Mesendoderm (in vitro differentiated cells): ENCODE results near the gene RABGAP1L.

Experiments
- DNase-seq: peaks from one replicate; pipeline ENCODE4 v3.0.0; 2013
- H2AK5ac ChIP-seq: 2 replicates; pipeline ENCODE4 v1.6.1; 2013; ENCODE audit warnings: low read length, inconsistent platforms
- H2BK120ac ChIP-seq: 2 replicates; pipeline ENCODE4 v1.6.1; 2013; ENCODE audit warnings: low read depth, mild to moderate bottlenecking, low read length, moderate library complexity, mixed read lengths
- H2BK15ac ChIP-seq: replicated peaks from 2 replicates; pipeline ENCODE4 v1.6.1; 2013; ENCODE audit warnings: low read depth, mild to moderate bottlenecking, moderate library complexity
- H2BK5ac ChIP-seq: 2 replicates; pipeline ENCODE4 v1.6.1; 2013; ENCODE audit warnings: low read length, inconsistent platforms
- H3K18ac ChIP-seq: 2 replicates; pipeline ENCODE4 v1.6.1; 2013; ENCODE audit warnings: mild to moderate bottlenecking, low read length, mixed read lengths
- H3K23ac ChIP-seq: one replicate; pipeline ENCODE4 v1.6.1; 2013; ENCODE audit warnings: low read length
- H3K27ac ChIP-seq: 2 replicates; pipeline ENCODE4 v1.5.1; 2013; ENCODE audit warnings: low read depth, mild to moderate bottlenecking, inconsistent platforms, low read length, moderate library complexity
- H3K27me3 ChIP-seq: 2 replicates; pipeline ENCODE4 v1.6.1; 2013; ENCODE audit warnings: low read length, control low read depth, mild to moderate bottlenecking, inconsistent platforms; ENCODE audit not compliant: insufficient read depth, poor library complexity
- H3K36me3 ChIP-seq: 2 replicates; pipeline ENCODE4 v1.6.1; 2013; ENCODE audit warnings: low read length, inconsistent platforms; ENCODE audit not compliant: control insufficient read depth, insufficient read depth
- H3K4ac ChIP-seq: one replicate; pipeline ENCODE4 v1.6.1; 2013; ENCODE audit warnings: low read depth, mild to moderate bottlenecking, low read length, moderate library complexity
- H3K4me1 ChIP-seq: 2 replicates; pipeline ENCODE4 v1.6.1; 2013; ENCODE audit warnings: low read depth, low read length, inconsistent platforms; ENCODE audit not compliant: control insufficient read depth
- H3K4me2 ChIP-seq: 2 replicates; pipeline ENCODE4 v1.6.1; 2013; ENCODE audit warnings: low read length
- H3K4me3 ChIP-seq: 2 replicates; pipeline ENCODE4 v1.5.1; 2013; ENCODE audit warnings: mild to moderate bottlenecking, low read length
- H3K56ac ChIP-seq: one replicate; pipeline ENCODE4 v1.6.1; 2013; ENCODE audit warnings: low read length
- H3K79me1 ChIP-seq: 2 replicates; pipeline ENCODE4 v1.6.1; 2013; ENCODE audit warnings: low read length, inconsistent platforms
- H3K79me2 ChIP-seq: 2 replicates; pipeline ENCODE4 v1.6.1; 2013; ENCODE audit warnings: mild to moderate bottlenecking, low read length; ENCODE audit not compliant: control insufficient read depth, insufficient read depth
- H3K9ac ChIP-seq: 2 replicates; pipeline ENCODE4 v1.6.1; 2013; ENCODE audit warnings: low read length, inconsistent platforms
- H4K5ac ChIP-seq: one replicate; pipeline ENCODE4 v1.6.1; 2013; ENCODE audit warnings: low read length
- H4K8ac ChIP-seq: one replicate; pipeline ENCODE4 v1.6.1; 2013; ENCODE audit warnings: low read depth, mild to moderate bottlenecking, control low read depth, low read length, moderate library complexity
- WGBS: extraction: QIAGEN DNeasy Blood & Tissue Kit; methylation state at CpG from one replicate; pipeline ENCODE4 v1.1.7; 2013; ENCODE audit warnings: low lambda C conversion rate, missing lambda C conversion rate; ENCODE audit not compliant: insufficient coverage; ENCODE audit errors: extremely low coverage; 5-methylcytosine and 5-hydroxymethylcytosine counted together

Gene RABGAP1L

GRCh38 chr1:174666248-174666647 lies 506.9 kb downstream of the RABGAP1L start:
- H2AK5ac ChIP-seq = no peak overlapping the region
- H4K5ac ChIP-seq = no peak overlapping the region
- no peak overlapping the region for H3K27ac ChIP-seq
- H3K56ac ChIP-seq = no peak overlapping the region
- H3K18ac ChIP-seq = no peak overlapping the region
- DNase-seq = no peak
- H4K8ac ChIP-seq = no peak overlapping the region
- no peak overlapping the region for H3K4ac ChIP-seq
- H3K4me1 ChIP-seq = no peaks in the 10 kb centered on the region
- WGBS = no CpG with 5 or more reads among the region's 3 CpGs
- no peak overlapping the region for H2BK5ac ChIP-seq
- H3K79me2 ChIP-seq = no peaks in the 10 kb centered on the region
- no peak overlapping the region for H2BK120ac ChIP-seq
- H3K4me2 ChIP-seq = no peak overlapping the region
- H2BK15ac ChIP-seq = no peak overlapping the region
- H3K9ac ChIP-seq = no peak overlapping the region
- no peak overlapping the region for H3K4me3 ChIP-seq
- no peaks in the 10 kb centered on the region for H3K36me3 ChIP-seq
- no peaks in the 10 kb centered on the region for H3K79me1 ChIP-seq
- H3K27me3 ChIP-seq = no peaks in the 10 kb centered on the region
- H3K23ac ChIP-seq = no peak overlapping the region

GRCh38 chr1:174671826-174672225 lies 512.5 kb downstream of the RABGAP1L start:
- Histone ChIP-seq H3K4me3 (no peak overlapping the region), H4K8ac (no peak overlapping the region), H3K27me3 (no peaks in the 10 kb centered on the region), H2BK120ac (no peak overlapping the region), H3K4me2 (no peak overlapping the region), H3K27ac (no peak overlapping the region), H2BK5ac (no peak overlapping the region), H3K56ac (no peak overlapping the region), H2AK5ac (no peak overlapping the region), H3K23ac (no peak overlapping the region), H3K4me1 (no peaks in the 10 kb centered on the region), H4K5ac (no peak overlapping the region), H2BK15ac (no peak overlapping the region), H3K79me1 (no peaks in the 10 kb centered on the region), H3K4ac (no peak overlapping the region), H3K79me2 (no peaks in the 10 kb centered on the region), H3K36me3 (no peaks in the 10 kb centered on the region), H3K9ac (no peak overlapping the region), H3K18ac (no peak overlapping the region)
- no peak for DNase-seq
- WGBS = no CpG with 5 or more reads among the region's 2 CpGs

- Histone ChIP-seq H3K9ac (no peak overlapping the region), H3K36me3 (no peaks in the 10 kb centered on the region), H3K79me1 (no peaks in the 10 kb centered on the region), H3K4ac (no peak overlapping the region), H3K4me2 (no peak overlapping the region), H2BK5ac (no peak overlapping the region), H2AK5ac (no peak overlapping the region), H2BK120ac (no peak overlapping the region), H3K23ac (no peak overlapping the region), H3K79me2 (no peaks in the 10 kb centered on the region), H4K8ac (no peak overlapping the region), H3K18ac (no peak overlapping the region), H3K56ac (no peak overlapping the region), H4K5ac (no peak overlapping the region), H3K27ac (no peak overlapping the region), H2BK15ac (no peak overlapping the region), H3K4me1 (no peaks in the 10 kb centered on the region), H3K27me3 (no peaks in the 10 kb centered on the region), H3K4me3 (no peak overlapping the region)
- WGBS = no CpG with 5 or more reads among the region's 3 CpGs
- no peak for DNase-seq
Measured at GRCh38 chr1:174676856-174677255, 517.5 kb downstream of the RABGAP1L start.

GRCh38 chr1:174678657-174679056 lies 519.3 kb downstream of the RABGAP1L start:
- H3K4me1 ChIP-seq = no peaks in the 10 kb centered on the region
- no peak overlapping the region for H3K56ac ChIP-seq
- H3K9ac ChIP-seq = no peak overlapping the region
- H3K4ac ChIP-seq = no peak overlapping the region
- H3K79me2 ChIP-seq = no peaks in the 10 kb centered on the region
- no peak overlapping the region for H2AK5ac ChIP-seq
- WGBS = no CpG with 5 or more reads among the region's 7 CpGs
- no peaks in the 10 kb centered on the region for H3K36me3 ChIP-seq
- H2BK5ac ChIP-seq = no peak overlapping the region
- H4K5ac ChIP-seq = no peak overlapping the region
- no peak overlapping the region for H3K23ac ChIP-seq
- no peak overlapping the region for H3K27ac ChIP-seq
- H3K4me2 ChIP-seq = no peak overlapping the region
- H4K8ac ChIP-seq = no peak overlapping the region
- H2BK120ac ChIP-seq = no peak overlapping the region
- H2BK15ac ChIP-seq = no peak overlapping the region
- no peak overlapping the region for H3K18ac ChIP-seq
- no peak for DNase-seq
- no peaks in the 10 kb centered on the region for H3K27me3 ChIP-seq
- H3K79me1 ChIP-seq = no peaks in the 10 kb centered on the region
- no peak overlapping the region for H3K4me3 ChIP-seq

GRCh38 chr1:174680101-174680500 lies 520.8 kb downstream of the RABGAP1L start:
- no peak overlapping the region for H3K56ac ChIP-seq
- H3K18ac ChIP-seq = no peak overlapping the region
- no peak overlapping the region for H4K8ac ChIP-seq
- H3K79me2 ChIP-seq = no peaks in the 10 kb centered on the region
- no peak overlapping the region for H3K27ac ChIP-seq
- DNase-seq = no peak
- H3K36me3 ChIP-seq = no peaks in the 10 kb centered on the region
- no peak overlapping the region for H3K4ac ChIP-seq
- no peaks in the 10 kb centered on the region for H3K4me1 ChIP-seq
- H3K27me3 ChIP-seq = no peaks in the 10 kb centered on the region
- H3K79me1 ChIP-seq = no peaks in the 10 kb centered on the region
- no peak overlapping the region for H3K23ac ChIP-seq
- H2BK15ac ChIP-seq = no peak overlapping the region
- no peak overlapping the region for H3K4me2 ChIP-seq
- no peak overlapping the region for H2BK120ac ChIP-seq
- no peak overlapping the region for H3K9ac ChIP-seq
- H4K5ac ChIP-seq = no peak overlapping the region
- H2AK5ac ChIP-seq = no peak overlapping the region
- H3K4me3 ChIP-seq = no peak overlapping the region
- WGBS = no CpG with 5 or more reads among the region's 3 CpGs
- H2BK5ac ChIP-seq = no peak overlapping the region

GRCh38 chr1:174682419-174683008 lies 523.2 kb downstream of the RABGAP1L start:
- no peak overlapping the region for H2AK5ac ChIP-seq
- H3K4me1 ChIP-seq = no peaks in the 10 kb centered on the region
- H3K23ac ChIP-seq = no peak overlapping the region
- H3K9ac ChIP-seq = no peak overlapping the region
- no peak overlapping the region for H4K8ac ChIP-seq
- no peak overlapping the region for H3K56ac ChIP-seq
- H3K4ac ChIP-seq = no peak overlapping the region
- H3K79me1 ChIP-seq = no peaks in the 10 kb centered on the region
- no peaks in the 10 kb centered on the region for H3K27me3 ChIP-seq
- no CpG with 5 or more reads among the region's 2 CpGs for WGBS
- H2BK5ac ChIP-seq = no peak overlapping the region
- no peak overlapping the region for H4K5ac ChIP-seq
- no peak for DNase-seq
- H3K4me2 ChIP-seq = no peak overlapping the region
- H3K79me2 ChIP-seq = no peaks in the 10 kb centered on the region
- H3K18ac ChIP-seq = no peak overlapping the region
- H2BK120ac ChIP-seq = no peak overlapping the region
- no peak overlapping the region for H2BK15ac ChIP-seq
- no peaks in the 10 kb centered on the region for H3K36me3 ChIP-seq
- no peak overlapping the region for H3K4me3 ChIP-seq
- no peak overlapping the region for H3K27ac ChIP-seq
